ENCODE measurements around the gene UROC1. TPM values are rescaled to one million over a fixed set of nuclear protein-coding genes. Genes with fewer than 3 reads are reported as not detected.

The UROC1 gene
- total and polyA plus RNA-seq, 2 donors from 2014 or later, result not detected

DNA sequence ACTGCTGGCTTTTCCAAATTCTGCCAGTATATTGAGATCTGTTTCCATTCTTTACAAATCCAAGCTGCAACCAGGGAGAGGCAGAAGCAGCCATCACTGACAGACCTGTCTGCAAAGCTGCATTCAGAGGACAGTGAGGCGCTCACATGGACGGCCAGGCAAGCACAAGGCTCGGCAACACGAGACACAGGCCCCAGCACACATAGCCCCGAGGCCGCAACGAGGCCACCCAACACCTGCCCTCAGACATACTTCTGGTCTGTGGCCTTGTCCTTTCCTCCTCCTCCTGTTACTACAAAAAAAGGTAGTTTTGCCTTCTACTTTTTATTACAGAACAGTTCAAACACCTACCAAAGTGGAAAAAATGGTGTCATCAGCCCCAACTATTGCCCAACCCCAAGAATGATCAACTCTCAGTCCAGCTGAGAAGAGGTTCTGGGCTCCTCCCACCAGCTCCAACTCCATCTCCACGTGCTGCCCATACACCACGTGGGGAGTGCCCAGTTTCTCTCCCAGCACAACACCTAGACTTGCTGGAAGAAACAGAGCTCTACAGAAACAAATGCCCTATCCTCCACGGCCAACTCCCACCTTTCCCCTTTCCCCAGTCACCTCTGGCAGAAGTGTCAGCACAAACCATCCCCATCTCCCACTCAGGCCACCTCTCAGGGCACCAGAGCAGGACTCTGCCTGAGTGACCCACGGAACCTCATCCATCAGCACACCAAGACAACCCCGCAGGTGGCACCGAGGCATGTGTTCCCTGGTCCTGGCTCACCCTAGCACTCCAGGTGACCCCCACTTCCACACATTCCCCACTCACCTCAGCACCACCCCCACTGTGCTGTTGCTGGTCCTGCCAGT, 49.3 kb downstream of the UROC1 start:
- intact Hi-C loops (cut with DNase I), result no loop called here
- H3K4me1 ChIP-seq (ENCODE audit: control insufficient read depth in 2 of 3, insufficient read depth in 2 of 3, low read depth in 1 of 3, low read length in 3 of 3), result peaks cover 5 to 14% (median 10%) of the 10 kb centered on the region in 3 donors
- TF ChIP-seq, protein P1, sequence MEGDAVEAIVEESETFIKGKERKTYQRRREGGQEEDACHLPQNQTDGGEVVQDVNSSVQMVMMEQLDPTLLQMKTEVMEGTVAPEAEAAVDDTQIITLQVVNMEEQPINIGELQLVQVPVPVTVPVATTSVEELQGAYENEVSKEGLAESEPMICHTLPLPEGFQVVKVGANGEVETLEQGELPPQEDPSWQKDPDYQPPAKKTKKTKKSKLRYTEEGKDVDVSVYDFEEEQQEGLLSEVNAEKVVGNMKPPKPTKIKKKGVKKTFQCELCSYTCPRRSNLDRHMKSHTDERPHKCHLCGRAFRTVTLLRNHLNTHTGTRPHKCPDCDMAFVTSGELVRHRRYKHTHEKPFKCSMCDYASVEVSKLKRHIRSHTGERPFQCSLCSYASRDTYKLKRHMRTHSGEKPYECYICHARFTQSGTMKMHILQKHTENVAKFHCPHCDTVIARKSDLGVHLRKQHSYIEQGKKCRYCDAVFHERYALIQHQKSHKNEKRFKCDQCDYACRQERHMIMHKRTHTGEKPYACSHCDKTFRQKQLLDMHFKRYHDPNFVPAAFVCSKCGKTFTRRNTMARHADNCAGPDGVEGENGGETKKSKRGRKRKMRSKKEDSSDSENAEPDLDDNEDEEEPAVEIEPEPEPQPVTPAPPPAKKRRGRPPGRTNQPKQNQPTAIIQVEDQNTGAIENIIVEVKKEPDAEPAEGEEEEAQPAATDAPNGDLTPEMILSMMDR (IDR thresholded peaks at IDR 0.05; ENCODE audit: borderline replicate concordance, extremely low read depth, insufficient read depth), result no peak
- no peak overlapping the region for H3K9ac ChIP-seq (ENCODE audit: low read length in 3 of 3)
- H3K27me3 ChIP-seq (ENCODE audit: control insufficient read depth, insufficient read depth, low read length), result no peaks in the 10 kb centered on the region
- H3K36me3 ChIP-seq (ENCODE audit: control insufficient read depth in 2 of 3, insufficient read depth in 3 of 3, low read length in 3 of 3), result peaks cover 13 to 78% (median 58%) of the 10 kb centered on the region in 3 donors
- no peaks in the 10 kb centered on the region for H3K9me3 ChIP-seq (ENCODE audit: control insufficient read depth in 2 of 3, insufficient read depth in 1 of 3, low read length in 3 of 3)
- FAIRE-seq (no peak), DNase-seq (peak in 2 of 5 donors; percentile 16 to 71)
- no peak overlapping the region for H3K4me3 ChIP-seq (ENCODE audit: low read length in 3 of 3)
- H3K27ac ChIP-seq (ENCODE audit: low read depth in 2 of 2, low read length in 2 of 2), result no peak overlapping the region

DNA sequence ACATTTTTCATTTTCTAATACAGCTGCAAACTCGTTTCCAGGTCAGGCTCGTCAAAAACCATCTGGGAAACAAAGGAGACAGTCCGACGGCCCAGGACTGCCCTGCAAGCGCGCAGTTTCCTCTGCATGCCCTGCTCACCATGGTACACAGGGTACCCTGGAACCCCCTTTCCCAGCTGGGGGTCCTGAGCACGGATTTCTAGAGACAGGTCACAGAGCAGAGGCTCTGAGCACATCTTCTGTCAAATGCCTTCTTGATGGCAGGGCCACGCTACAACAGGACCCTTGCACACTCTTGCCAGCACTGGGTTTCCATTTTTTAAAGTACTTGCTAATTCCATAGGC, 50.0 kb downstream of the UROC1 start:
- TF ChIP-seq, protein P1 (IDR thresholded peaks at IDR 0.05; ENCODE audit: borderline replicate concordance, extremely low read depth, insufficient read depth), result no peak
- FAIRE-seq (no peak), DNase-seq (peak in 2 of 5 donors; percentile 4 to 28)
- Histone ChIP-seq H3K27ac (ENCODE audit: low read depth in 2 of 2, low read length in 2 of 2) (no peak overlapping the region), H3K27me3 (ENCODE audit: control insufficient read depth, insufficient read depth, low read length) (no peaks in the 10 kb centered on the region), H3K9ac (ENCODE audit: low read length in 3 of 3) (no peak overlapping the region), H3K9me3 (ENCODE audit: control insufficient read depth in 2 of 3, insufficient read depth in 1 of 3, low read length in 3 of 3) (no peaks in the 10 kb centered on the region), H3K4me3 (ENCODE audit: low read length in 3 of 3) (no peak overlapping the region), H3K36me3 (ENCODE audit: control insufficient read depth in 2 of 3, insufficient read depth in 3 of 3, low read length in 3 of 3) (peaks cover 13 to 79% (median 58%) of the 10 kb centered on the region in 3 donors), H3K4me1 (ENCODE audit: control insufficient read depth in 2 of 3, insufficient read depth in 2 of 3, low read depth in 1 of 3, low read length in 3 of 3) (peaks cover 3 to 7% (median 4%) of the 10 kb centered on the region in 3 donors)
- intact Hi-C loops (cut with DNase I), result no loop called here

DNA sequence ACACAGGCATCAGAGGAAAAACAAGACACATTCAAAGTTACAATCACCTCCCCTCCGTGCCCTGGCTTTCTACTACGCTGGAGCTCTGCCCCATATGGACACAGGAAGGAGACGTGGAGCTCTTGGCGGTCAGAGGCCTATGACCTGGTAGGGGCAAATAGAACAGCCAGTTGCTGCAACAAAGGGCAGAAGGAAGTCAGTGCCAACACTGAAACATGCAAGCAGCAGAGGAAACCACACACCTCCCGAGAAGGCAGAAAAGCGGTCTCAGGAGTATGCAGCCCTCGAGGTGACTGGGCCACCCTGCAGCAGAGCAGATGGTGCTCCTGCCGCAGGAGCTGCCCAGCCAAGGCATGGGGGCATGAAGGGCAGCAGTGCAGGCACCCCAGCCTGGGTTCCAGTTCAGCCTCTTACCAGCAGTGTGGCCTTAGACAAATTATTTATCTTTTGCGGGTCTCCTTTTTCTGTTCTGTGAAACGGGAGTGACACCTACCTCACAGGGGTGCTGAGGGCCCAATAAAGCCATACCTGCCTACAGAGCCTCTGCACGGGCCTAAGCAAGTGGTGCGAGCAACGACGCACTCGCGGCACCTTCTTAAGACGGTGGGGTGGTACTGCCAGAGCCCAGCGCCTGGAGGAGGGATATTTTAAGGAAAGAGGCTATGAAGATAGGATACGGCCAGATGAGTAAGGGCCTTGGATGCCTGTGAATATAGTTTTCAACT, 50.5 kb downstream of the UROC1 start:
- FAIRE-seq (no peak), DNase-seq (peak in 2 of 5 donors; percentile 8 to 43)
- intact Hi-C loops (cut with DNase I), result no loop called here
- H3K9me3 ChIP-seq (ENCODE audit: control insufficient read depth in 2 of 3, insufficient read depth in 1 of 3, low read length in 3 of 3), result no peaks in the 10 kb centered on the region
- H3K4me3 ChIP-seq (ENCODE audit: low read length in 3 of 3), result no peak overlapping the region
- H3K36me3 ChIP-seq (ENCODE audit: control insufficient read depth in 2 of 3, insufficient read depth in 3 of 3, low read length in 3 of 3), result peaks cover 11 to 84% (median 61%) of the 10 kb centered on the region in 3 donors
- H3K27me3 ChIP-seq (ENCODE audit: control insufficient read depth, insufficient read depth, low read length), result no peaks in the 10 kb centered on the region
- no peak overlapping the region for H3K9ac ChIP-seq (ENCODE audit: low read length in 3 of 3)
- H3K27ac ChIP-seq (ENCODE audit: low read depth in 2 of 2, low read length in 2 of 2), result no peak overlapping the region
- TF ChIP-seq, protein P1 (IDR thresholded peaks at IDR 0.05; ENCODE audit: borderline replicate concordance, extremely low read depth, insufficient read depth), result no peak
- peaks cover 0 to 1% (median 0%) of the 10 kb centered on the region in 3 donors for H3K4me1 ChIP-seq (ENCODE audit: control insufficient read depth in 2 of 3, insufficient read depth in 2 of 3, low read depth in 1 of 3, low read length in 3 of 3)
